Astrocyte (in vitro differentiated cells and primary cell): Measurements from ENCODE around the gene LRMDA. TPM values are rescaled to one million over a fixed set of nuclear protein-coding genes. Genes with fewer than 3 reads are reported as not detected.

Experiments used
- DNase-seq: peaks from one replicate; pipeline ENCODE4 v3.0.0-alpha.2; 2010; ENCODE audit warnings: low read depth
- FAIRE-seq: peaks from 2 replicates; lab custom pipeline; 2011; peaks lifted over from hg19 to GRCh38; lab: Jason Lieb, UNC
- H2AFZ ChIP-seq: 2 replicates; pipeline ENCODE4 v1.6.0; 2012; ENCODE audit warnings: low read depth, low read length, inconsistent platforms
- H3K27ac ChIP-seq: 2 replicates; pipeline ENCODE4 v1.5.1; 2011; ENCODE audit warnings: low read depth, low read length, inconsistent platforms
- H3K27me3 ChIP-seq: 2 replicates; pipeline ENCODE4 v1.6.0; 2011; ENCODE audit warnings: low read length, inconsistent platforms; ENCODE audit not compliant: insufficient read depth
- H3K36me3 ChIP-seq: 2 replicates; pipeline ENCODE4 v1.5.1; 2011; ENCODE audit warnings: low read length, inconsistent platforms; ENCODE audit not compliant: insufficient read depth
- H3K4me1 ChIP-seq: 2 replicates; pipeline ENCODE4 v1.5.1; 2011; ENCODE audit warnings: low read length, inconsistent platforms; ENCODE audit not compliant: insufficient read depth
- H3K4me2 ChIP-seq: 2 replicates; pipeline ENCODE4 v1.6.0; 2012; ENCODE audit warnings: low read length, inconsistent platforms
- H3K4me3 ChIP-seq: 2 replicates; pipeline ENCODE4 v1.5.1; 2011; ENCODE audit warnings: low read depth, mild to moderate bottlenecking, low read length, inconsistent platforms; ENCODE audit not compliant: insufficient read depth
- H3K79me2 ChIP-seq: 2 replicates; pipeline ENCODE4 v1.6.0; 2012; ENCODE audit warnings: mild to moderate bottlenecking, low read length, inconsistent platforms; ENCODE audit not compliant: insufficient read depth
- H3K9ac ChIP-seq: 2 replicates; pipeline ENCODE4 v1.6.0; 2012; ENCODE audit warnings: mild to moderate bottlenecking, low read length, inconsistent platforms
- H3K9me3 ChIP-seq: 2 replicates; pipeline ENCODE4 v1.5.1; 2012; ENCODE audit warnings: low read depth, mild to moderate bottlenecking, low read length, inconsistent platforms; ENCODE audit not compliant: insufficient read depth
- H4K20me1 ChIP-seq: 2 replicates; pipeline ENCODE4 v1.6.0; 2012; ENCODE audit warnings: low read length, inconsistent platforms; ENCODE audit not compliant: insufficient read depth
- H3K27ac Mint-ChIP-seq: one replicate; pipeline ENCODE4 v1.8.0; 2021; ENCODE audit warnings: mild to moderate bottlenecking, mixed read lengths; ENCODE audit not compliant: unreplicated experiment
- H3K27me3 Mint-ChIP-seq: one replicate; pipeline ENCODE4 v1.8.0; 2021; ENCODE audit warnings: low read depth, mixed read lengths; ENCODE audit not compliant: unreplicated experiment
- H3K36me3 Mint-ChIP-seq: one replicate; pipeline ENCODE4 v1.8.0; 2021; ENCODE audit warnings: low read depth, mixed read lengths; ENCODE audit not compliant: unreplicated experiment
- H3K4me1 Mint-ChIP-seq: one replicate; pipeline ENCODE4 v1.8.0; 2021; ENCODE audit warnings: low read depth, mixed read lengths; ENCODE audit not compliant: unreplicated experiment
- H3K4me3 Mint-ChIP-seq: one replicate; pipeline ENCODE4 v1.8.0; 2021; ENCODE audit warnings: mild to moderate bottlenecking, moderate library complexity, mixed read lengths; ENCODE audit not compliant: unreplicated experiment
- H3K9me3 Mint-ChIP-seq: one replicate; pipeline ENCODE4 v1.8.0; 2021; ENCODE audit warnings: mild to moderate bottlenecking, mixed read lengths; ENCODE audit not compliant: unreplicated experiment
- CTCF ChIP-seq: IDR thresholded peaks from 2 replicates; pipeline ENCODE4 v1.5.1; 2011; ENCODE audit warnings: low read depth, mild to moderate bottlenecking, inconsistent platforms, low read length, moderate library complexity; ENCODE audit not compliant: insufficient read depth
- EZH2 ChIP-seq: IDR thresholded peaks from 2 replicates; pipeline ENCODE4 v1.6.1; 2012; ENCODE audit warnings: mild to moderate bottlenecking, low read length, inconsistent platforms; ENCODE audit not compliant: insufficient read depth
- total RNA-seq: library from RNA; stranded (reverse); gene quantifications from 2 replicates; pipeline ENCODE4 v1.2.1, GENCODE V29; 2021

The LRMDA gene
- total RNA-seq, 1 donor from 2014 or later: 2.7 TPM

GRCh38 chr10:76192694-76193320 lies 761.4 kb downstream of the LRMDA start:
- no peak for DNase-seq
- H3K27ac Mint-ChIP-seq: no peak overlapping the region
- Histone ChIP-seq H4K20me1 (no peaks in the 10 kb centered on the region), H3K27ac (no peak overlapping the region), H3K9ac (no peak overlapping the region), H2AFZ (no peak overlapping the region), H3K4me3 (no peak overlapping the region), H3K9me3 (no peaks in the 10 kb centered on the region), H3K79me2 (no peaks in the 10 kb centered on the region), H3K4me1 (no peaks in the 10 kb centered on the region), H3K36me3 (no peaks in the 10 kb centered on the region), H3K27me3 (no peaks in the 10 kb centered on the region), H3K4me2 (no peak overlapping the region)
- H3K36me3 Mint-ChIP-seq: no peaks in the 10 kb centered on the region
- peaks cover 2% of the 10 kb centered on the region for H3K4me1 Mint-ChIP-seq
- no peak for TF ChIP-seq EZH2
- TF ChIP-seq CTCF: no peak
- peaks cover 4% of the 10 kb centered on the region for H3K27me3 Mint-ChIP-seq
- no peaks in the 10 kb centered on the region for H3K9me3 Mint-ChIP-seq
- no peak overlapping the region for H3K4me3 Mint-ChIP-seq
- FAIRE-seq: no peak

- Mint-ChIP-seq H3K27ac (no peak overlapping the region), H3K36me3 (no peaks in the 10 kb centered on the region), H3K4me1 (peaks cover 2% of the 10 kb centered on the region), H3K27me3 (no peaks in the 10 kb centered on the region), H3K4me3 (no peak overlapping the region), H3K9me3 (no peaks in the 10 kb centered on the region)
- Histone ChIP-seq H3K4me1 (no peaks in the 10 kb centered on the region), H4K20me1 (no peaks in the 10 kb centered on the region), H3K9ac (no peak overlapping the region), H3K4me2 (no peak overlapping the region), H3K36me3 (no peaks in the 10 kb centered on the region), H3K27ac (no peak overlapping the region), H3K9me3 (no peaks in the 10 kb centered on the region), H3K4me3 (no peak overlapping the region), H3K79me2 (no peaks in the 10 kb centered on the region), H3K27me3 (no peaks in the 10 kb centered on the region), H2AFZ (peak overlapping the region; percentile 23)
- TF ChIP-seq CTCF (no peak), EZH2 (no peak)
- FAIRE-seq (no peak), DNase-seq (no peak)
Observed at GRCh38 chr10:76195654-76196390, 764.4 kb downstream of the LRMDA start.

- TF ChIP-seq EZH2: no peak
- TF ChIP-seq CTCF: no peak
- no peak overlapping the region for H3K4me3 Mint-ChIP-seq
- no peak for FAIRE-seq
Observed at GRCh38 chr10:76197293-76197692, 765.9 kb downstream of the LRMDA start.

More at GRCh38 chr10:76197293-76197692, 765.9 kb downstream of the LRMDA start:
- no peaks in the 10 kb centered on the region for H3K36me3 ChIP-seq
- H3K27me3 ChIP-seq: no peaks in the 10 kb centered on the region
- Mint-ChIP-seq H3K27me3 (no peaks in the 10 kb centered on the region), H3K27ac (no peak overlapping the region), H3K4me1 (peaks cover 7% of the 10 kb centered on the region), H3K36me3 (no peaks in the 10 kb centered on the region), H3K9me3 (no peaks in the 10 kb centered on the region)
- H3K9me3 ChIP-seq: no peaks in the 10 kb centered on the region
- H3K79me2 ChIP-seq: no peaks in the 10 kb centered on the region
- no peak overlapping the region for H3K4me3 ChIP-seq
- H3K4me1 ChIP-seq: no peaks in the 10 kb centered on the region
- no peak overlapping the region for H3K27ac ChIP-seq
- no peak for DNase-seq
- H2AFZ ChIP-seq: no peak overlapping the region
- no peak overlapping the region for H3K9ac ChIP-seq
- H4K20me1 ChIP-seq: no peaks in the 10 kb centered on the region
- no peak overlapping the region for H3K4me2 ChIP-seq
